T-helper 1 cell (primary cell): Measurements from ENCODE around the gene GSTA4.
"Not testable (repeated sequence)": the region's sequence is repeated elsewhere in the genome, so short reads cannot be mapped to it uniquely, and the experiment has no call there.

Experiments used
- DNase-seq, 5 donors: peaks; one replicate each; pipeline ENCODE4 v3.0.0-alpha.2; 2012 to 2020

The GSTA4 gene

DNA sequence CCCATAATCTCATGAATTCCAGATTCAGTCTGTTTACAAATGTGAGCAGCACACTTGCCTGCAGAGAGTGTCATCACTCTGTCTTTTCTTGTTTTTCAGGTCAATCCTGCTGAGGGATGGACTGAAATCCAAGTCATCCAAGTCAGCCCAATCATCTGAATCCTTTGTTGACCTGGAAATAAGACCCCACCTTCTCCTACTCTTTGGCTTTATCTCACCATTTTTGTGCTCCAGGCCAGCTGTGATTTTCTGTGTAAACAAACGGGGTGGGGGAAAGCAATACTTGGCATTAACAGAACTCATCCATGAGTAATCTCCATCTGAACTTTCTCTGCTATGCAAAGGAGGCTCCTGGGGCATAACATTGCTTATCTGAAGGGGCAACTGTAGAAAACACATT, 16.9 kb upstream of the GSTA4 start:
- no peak for DNase-seq

DNA sequence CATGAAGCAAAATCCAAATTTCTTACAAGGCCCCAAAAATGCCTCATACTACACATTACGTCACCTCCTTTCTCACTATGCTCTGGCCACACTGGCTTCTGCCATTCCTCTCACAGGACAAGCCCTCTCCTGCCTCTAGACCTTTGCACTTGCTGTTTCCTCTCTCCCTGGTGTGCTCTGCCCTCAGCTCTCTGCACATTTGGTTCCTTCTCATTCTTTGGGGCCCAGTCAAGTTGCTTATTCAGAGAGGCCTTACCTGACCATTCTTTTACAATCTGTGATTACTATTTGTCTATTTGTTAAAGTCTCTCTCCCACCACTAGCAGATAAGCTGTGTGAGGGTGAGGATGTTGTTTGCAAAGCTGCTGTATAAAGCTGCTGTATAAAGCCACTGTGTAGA, 15.4 kb upstream of the GSTA4 start:
- DNase-seq = no peak

DNA sequence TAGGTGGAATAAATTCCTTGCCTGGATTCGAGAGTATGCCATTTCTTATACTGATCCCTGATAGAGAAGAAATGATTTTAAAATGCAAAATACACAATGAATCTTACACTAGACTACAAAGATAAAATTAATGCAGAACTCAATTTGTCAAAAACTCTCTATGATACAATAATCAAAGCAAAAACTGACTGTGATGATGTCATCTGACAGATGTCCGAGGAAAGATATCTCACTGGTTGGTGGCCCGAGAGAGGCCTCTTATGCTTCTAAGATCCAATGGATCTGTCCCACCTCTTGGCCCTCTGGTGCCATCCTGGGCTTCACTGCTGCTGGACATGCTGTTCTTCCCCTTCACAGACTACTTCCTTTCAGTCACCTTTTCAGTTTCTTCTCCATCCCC, 14.4 kb upstream of the GSTA4 start:
- no peak for DNase-seq

DNA sequence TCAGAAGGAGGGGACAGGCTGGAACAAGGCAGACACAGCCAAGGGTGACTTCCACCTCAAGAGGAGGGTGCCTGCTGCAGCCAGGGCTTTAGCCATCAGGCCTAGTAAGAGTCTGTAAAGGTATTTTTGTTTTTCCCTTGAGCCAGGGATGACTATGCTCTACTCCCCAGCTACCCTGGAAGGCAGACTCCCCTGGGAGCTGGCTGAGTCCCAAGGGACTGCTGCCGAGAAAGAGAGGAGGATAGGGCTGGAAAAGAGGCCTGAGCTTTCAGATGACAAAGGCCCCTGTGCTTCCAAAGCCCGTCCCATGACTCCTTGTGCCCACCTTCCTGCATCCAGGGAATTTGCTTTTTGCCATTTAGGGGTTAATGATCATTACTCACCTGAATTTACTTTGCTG, 14.0 kb upstream of the GSTA4 start:
- DNase-seq = no peak

DNA sequence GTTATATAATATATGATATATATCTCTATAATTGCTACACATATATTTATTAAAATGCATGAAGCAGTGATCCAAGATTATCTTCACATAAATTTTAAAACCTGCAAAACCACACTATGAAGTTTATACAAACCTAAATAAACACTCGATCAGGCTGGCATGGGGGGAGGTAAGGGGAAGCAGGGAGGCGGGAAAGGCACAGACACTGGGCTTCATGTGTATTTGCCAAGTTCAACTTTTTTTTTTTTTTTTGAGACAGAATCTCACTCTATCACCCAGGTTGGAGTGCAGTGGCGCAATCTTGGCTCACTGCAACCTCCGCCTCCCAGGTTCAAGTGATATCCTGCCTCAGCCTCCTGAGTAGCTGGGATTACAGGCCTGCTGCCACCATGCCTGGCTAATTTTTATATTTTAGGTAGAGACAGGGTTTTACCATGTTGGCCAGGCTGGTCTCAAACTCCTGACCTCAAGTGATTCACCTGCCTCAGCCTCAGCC, 13.2 kb upstream of the GSTA4 start:
- DNase-seq = not testable (repeated sequence)

DNA sequence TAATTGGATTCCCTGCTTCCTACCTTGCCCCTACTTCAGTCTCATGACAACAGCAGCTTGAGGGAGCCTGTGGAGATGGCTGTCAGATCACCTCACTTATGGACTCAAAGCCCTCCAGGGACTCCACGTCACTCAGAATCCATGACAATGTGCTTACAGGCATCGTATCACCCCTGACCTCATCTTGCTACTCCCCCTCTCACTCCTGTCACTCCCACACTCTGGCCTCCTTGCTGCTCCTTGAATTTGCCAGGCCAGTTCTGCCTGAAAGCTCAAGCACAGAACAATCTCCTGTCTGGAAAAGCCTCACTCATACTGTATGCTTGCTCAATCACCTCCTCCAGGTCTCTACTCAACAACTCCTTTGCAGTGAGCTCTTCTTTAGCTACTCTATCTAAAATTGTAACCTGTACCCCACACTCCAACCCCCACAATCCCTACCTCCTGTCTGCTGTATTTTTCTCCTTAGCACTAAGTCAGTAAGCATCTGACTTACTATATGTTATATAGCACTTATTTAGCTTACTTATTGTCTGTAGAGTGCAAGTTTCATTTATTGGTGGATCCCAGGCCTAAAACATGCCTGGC, 10.7 kb upstream of the GSTA4 start:
- no peak for DNase-seq

DNA sequence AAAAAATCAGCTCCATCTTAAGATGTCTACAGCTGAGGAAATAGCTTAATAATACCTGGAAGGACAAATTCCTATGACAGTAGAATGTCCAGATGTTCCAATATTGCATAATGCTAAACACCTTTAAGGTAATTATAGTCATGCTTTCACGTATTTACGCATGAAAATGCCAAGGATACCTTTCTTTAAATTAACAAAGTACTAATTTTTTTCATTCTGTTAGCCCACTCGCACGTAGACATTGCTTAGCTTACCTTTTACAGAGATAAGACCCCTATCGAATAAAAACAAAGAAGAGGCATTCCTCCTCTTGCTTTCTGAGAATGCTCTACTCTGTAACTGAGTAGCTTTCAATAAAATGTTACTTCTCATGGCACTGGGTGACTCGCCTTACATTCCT, 4.4 kb upstream of the GSTA4 start:
- no peak for DNase-seq

DNA sequence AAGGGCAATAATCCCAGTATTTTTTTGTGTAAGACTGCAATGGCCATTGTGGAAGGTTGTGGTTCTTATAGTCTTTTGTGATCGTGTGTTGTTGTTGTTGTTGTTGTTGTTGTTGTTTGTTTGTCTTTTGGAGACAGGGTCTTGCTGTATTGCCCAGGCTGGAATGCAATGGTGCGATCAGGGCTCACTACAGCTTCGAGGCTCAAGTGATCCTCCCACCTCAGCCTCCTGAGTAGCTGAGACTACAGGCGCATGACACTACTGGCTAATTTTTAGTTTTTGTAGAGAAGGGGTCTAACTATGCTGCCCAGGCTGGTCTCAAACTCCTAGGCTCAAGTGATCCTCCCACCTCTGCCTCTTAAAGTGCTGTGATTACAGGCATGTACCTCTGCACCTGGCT, 3.5 kb upstream of the GSTA4 start:
- no peak for DNase-seq

DNA sequence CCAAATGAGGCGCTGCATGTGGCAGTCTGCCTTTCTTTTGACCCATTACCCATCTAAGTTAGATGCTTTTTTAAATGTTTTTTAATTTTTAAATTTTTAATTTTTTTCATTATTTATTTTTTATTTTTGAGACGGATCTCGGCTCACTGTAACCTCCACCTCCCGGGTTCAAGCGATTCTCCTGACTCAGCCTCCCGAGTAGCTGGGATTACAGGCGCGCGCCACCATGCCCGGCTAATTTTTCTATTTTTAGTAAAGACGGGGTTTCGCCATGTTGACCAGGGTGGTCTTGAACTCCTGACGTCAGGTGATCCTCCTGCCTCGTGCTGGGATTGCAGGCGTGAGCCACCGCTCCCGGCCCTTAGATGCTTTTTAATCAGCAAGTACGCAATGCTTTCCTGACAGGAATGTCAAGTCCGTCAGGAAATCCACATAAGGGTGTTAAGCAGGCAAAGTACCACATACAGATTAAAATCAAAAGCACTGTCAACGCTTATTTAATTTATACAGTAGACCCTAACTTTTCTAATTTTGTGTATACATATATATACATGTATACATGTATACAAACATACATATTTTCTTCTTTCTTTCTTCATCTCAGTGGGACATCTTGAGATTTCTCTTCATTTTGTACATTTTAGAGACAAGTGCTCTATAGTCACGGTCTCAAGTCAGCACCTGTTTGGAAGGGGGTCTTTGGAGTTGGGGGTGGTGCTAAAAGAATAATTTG, 995 bp upstream of the GSTA4 start:
- peak in 4 of 5 donors; percentile 7 to 63 (median 20) for DNase-seq

DNA sequence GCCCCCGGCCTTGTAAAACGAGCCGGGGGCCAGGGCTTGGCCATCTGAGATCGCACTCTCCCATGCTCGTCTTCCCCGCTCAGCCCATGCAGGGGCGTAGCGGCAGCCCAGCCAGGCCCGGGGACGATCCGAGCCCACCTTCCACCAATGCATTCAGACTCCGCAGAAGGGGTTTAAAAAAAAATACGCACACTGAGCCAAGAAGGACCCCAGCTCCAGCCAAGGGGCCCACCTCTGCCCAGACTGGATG, 320 bp downstream of the GSTA4 start:
- DNase-seq = peak in 3 of 5 donors; percentile 6 to 10 (median 10)

DNA sequence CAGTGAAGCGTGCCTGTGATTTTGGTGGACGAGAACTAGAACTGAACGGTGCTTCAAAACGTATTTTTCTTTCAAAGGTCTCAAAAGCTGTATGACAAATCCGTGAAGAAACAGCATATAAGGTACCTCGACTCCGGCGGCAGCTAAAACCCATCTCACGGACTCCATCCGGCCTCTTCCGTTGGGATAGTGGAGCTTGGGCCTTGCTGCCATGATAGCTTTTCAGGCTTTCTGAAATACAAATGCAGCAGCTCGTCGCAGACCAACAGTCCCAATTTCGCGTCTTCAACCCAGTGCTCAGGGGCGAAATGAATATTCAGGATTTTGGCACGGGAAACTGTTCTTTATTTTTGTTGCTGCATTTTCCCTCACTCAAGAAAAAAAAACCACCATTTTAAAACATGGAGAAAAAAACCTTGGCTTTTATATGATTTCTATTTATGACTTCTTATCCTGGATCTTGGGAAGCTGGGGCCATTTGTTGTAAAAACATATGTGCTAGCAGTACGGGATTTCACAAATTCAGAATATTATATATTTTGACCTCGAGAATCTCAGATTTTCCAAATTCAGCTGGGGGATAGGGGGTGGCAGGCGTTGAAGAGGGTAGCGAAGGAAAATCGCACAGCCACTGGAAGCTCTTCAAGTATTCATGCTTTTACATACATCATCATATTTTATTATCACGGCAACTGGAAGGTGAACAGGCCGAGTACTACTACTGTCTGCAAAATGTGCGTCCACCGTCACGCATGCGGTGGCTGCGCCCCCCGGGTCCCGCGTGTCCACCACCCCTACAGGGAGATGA, 849 bp downstream of the GSTA4 start:
- no peak for DNase-seq

DNA sequence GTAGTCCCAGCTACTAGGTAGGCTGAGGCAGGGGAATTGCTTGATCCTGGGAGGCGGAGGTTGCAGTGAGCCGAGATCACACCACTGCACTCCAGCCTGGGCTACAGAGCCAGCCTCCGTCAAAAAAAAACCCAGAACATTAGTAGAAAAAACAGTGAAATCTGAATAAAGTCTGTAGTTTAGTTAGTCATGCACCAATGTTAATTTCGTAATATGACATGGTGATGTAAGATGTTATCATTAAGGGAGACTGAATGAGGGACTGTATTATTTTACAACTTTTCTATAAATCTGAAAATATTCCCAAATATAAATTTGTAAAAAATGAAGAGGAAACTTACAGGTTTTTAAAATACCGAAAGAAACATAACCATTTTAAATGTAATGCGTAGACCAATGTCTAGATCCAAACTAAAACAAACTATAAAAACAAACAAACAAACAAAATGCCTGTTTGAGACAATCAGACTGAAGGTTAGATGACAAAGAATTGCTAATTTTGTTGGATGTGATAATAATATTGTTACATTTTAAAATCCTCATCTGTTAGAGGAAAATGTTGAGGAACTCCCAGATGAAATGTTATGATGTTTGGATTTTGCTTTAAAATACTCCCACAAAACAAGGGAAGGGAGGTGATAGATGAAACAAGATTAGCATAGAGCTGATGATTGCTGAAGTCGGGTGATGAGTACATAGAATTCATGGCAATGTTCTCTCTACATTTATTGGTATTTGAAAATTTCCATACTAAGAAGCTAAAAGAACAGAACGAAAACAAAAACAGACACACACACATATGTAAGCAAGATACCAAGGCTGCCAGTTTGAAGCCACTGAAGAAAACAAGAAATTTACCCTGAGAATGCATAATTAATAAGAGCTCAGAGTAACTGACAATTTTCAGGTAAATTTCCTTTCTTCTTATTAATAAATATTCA, 1.8 kb downstream of the GSTA4 start:
- no peak for DNase-seq

DNA sequence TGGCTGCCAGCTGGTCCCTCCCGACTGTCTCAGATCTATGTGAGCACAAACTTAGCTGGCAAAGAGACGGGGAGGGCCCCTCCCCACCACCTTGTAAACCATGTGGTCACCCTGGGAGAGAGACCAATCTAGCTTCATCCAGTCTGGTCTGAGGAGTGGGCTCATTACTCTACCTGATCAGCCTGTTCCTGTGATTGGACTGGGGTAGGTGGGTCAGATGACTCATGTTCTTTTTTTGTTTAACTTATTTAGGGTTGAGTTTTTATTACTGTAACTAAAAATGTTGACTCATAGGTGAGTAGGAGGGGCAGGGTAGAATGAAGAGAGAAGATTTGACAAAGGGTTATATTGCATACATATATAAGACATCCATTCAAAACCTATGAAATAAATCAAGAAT, 4.7 kb downstream of the GSTA4 start:
- DNase-seq = no peak

DNA sequence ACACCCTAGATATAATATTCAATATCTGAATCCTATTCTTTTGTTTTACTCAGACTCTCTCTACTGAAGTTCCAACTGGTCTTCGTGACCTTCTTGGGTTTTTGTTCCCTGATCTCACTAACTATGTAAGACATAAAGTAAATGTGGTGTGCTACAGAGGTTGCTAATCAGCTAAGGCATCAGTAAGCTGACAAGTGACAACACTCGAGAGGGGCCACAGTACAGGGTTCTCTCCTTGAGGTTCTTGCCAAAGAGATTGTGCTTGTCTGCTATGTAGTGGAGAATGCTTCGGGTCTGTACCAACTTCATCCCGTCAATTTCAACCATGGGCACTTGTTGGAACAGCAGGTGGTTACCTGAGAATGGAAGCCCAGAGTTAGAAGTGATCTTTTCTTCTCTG, 9.9 kb downstream of the GSTA4 start:
- no peak for DNase-seq

DNA sequence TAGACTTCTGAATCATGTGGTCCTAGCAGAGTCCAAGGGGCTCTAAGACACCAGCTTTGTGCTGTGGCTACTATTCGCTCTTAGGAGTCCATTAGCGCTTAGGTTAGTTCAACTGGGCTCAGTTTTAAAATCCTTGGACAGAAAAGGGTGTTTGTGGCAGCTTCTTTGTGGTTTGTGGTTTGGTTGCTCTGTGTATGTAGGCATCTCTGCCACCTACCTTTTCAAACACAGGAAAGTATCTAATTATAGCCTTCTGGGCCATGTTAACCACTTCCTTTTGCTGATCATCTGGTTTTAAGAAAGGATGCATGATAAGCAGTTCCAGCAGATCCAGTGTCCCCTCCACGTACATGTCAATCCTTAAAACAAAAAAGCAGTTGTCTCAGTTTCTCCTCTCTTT, 10.8 kb downstream of the GSTA4 start:
- DNase-seq = peak in 4 of 5 donors; percentile 13 to 87 (median 37)

DNA sequence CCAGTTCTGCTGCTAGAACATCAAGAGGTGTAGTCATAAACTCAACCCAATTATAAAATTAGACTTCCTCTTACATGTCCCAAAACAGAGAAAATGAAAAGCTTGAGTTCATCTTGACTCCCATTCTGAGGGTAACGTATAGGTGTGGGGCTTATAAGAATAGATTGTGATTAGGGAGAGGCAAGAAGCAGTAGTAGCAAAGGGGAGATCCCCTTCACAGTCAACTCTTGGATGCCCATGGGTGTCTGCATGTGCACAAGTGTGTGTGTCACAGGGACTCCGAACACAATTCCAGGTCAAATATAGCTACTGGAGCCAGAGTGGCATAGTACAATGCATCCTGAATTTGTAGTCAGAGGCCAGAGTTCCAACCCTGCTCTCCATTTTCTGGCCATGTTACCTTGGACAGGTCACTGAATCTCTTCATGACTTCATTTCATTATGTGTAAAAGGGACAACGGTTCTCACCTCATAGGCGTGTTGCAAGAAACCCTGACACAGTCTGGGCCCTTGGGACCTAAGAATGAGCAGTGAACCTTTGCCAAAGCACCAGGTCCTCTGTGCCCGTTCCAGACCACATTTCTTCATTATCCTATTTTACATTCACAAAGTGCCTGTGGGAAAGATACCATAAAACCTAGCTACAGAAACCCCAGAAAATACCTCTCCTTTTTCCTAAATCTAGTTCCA, 11.8 kb downstream of the GSTA4 start:
- DNase-seq = no peak

DNA sequence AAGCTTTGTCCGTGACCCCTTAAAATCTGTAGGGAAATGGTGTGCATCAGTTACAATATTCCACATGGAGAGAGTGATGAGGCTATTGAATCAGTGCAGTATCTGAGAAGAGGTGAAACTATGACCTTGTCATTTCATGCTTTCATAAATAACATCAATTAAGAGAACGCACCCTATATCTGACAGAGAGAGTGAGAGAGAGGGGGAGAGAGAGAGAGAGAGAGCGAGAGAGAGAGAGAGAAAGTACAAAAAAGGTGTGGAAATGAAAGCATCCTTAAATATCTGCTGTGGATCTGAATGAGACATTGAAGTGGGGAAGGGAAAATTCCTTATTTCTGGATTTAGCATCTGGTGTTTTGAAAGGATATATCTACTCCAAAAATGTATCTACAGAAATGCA, 12.4 kb downstream of the GSTA4 start:
- DNase-seq = no peak

DNA sequence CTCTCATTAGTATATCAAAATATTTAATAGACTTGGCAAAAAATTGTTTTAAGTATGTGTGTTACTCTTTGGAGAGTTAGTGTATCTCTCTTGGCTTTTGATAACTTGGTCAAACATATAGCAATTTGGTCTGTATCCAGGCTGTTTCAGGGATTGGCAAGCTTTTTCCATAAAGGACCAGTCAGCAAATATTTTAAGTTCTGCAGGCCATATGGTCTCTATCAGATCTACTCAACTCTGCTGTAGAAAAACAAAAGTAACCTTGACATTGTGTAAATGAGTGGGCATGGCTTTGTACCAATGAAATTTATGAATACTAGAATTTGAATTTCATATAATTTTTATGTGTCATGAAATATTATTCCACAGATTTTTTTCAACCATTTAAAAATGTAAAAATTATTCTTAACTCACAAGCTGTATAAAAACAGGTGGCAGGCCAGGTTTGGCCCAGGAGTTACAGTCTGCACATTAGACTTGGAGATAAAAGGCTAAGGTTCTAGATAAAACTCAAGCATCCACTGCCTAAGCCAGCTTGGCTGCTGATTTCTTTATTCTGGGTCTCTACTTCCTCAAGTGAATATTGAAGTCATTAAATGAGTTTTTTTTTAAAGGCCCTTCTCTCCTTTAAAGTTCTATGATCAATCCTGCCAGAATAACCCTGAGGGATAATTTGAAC, 13.7 kb downstream of the GSTA4 start:
- no peak for DNase-seq

DNA sequence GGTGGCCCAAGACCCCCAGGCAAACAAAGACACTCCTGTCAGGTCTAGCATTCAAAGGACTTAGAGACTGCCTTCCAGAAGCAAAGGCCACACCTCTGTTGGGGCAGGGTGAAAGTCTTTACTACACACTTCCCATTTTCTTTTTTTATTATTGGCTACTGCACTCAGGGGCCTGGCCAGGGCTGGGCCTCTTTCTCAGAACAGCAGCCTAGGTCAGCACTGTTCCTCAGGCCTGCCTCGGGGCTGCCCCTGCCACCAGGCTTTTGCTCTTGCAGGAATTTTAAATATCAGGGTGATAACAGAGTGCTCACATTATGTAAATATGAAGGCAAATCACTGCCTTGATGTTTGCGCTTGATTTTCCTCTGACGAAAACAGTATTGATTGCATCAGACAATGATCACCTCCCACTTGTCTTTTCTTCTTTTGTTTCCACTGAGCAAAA, 18.5 kb downstream of the GSTA4 start:
- peak in 1 of 5 donors; percentile 23 for DNase-seq

DNA sequence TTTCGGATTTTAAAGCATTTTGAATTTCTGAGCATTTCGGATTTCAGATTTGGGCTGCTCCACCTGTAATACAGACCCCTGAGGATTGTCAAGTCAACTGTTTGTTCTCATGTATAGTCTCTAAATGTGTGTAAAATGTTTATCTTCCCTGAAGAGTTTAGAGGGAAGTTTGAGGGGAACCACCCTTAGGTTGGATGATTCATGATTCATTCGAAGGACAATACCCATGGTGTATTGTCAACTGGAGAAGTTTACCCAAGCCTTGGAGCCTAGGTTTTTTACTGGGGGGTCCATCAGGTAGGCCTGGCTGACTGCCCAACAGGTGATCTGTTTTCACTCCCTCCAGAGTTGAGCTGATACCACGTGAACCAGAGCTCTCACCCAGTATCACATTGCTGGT, 18.9 kb downstream of the GSTA4 start:
- no peak for DNase-seq

DNA sequence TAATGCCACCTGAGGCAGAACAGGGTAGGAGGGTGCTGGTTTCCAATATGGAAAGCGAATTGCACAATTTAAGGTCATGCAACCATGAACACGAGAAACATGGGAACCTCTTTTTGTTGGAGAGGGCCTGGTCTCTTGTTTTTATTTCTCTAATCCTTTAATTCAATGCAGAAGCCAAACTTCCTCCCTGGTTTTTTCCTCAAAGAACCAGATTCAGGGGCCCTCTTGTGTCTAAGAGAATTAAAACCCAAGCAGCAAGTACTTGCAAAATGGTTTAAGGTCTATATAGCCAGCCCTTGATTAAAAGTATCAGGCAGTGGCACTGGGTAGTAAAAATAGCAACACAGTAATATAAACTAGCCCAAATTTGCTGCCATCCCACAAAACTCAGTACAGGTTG, 19.5 kb downstream of the GSTA4 start:
- DNase-seq = no peak

DNA sequence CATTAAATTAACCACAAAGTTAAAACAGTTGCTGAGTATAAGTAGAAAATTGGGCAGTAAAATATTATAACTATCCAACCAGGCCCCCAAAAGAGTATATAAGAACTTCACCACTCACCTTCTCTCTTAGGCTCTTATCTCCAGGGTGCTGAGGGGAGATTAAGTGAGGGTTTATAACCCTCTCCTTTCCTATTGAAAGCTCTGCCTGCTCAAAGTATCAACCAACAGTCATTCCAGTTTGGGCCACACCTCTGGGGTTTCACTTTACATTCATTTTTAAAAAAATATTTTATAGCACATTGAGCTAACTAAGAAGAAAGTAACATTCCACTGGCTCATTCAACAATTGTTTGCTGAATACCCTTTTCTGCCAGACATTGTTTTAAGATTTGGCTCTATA, 22.1 kb downstream of the GSTA4 start:
- no peak for DNase-seq
